ENCODE data around the gene WLS.

WLS gene

DNA sequence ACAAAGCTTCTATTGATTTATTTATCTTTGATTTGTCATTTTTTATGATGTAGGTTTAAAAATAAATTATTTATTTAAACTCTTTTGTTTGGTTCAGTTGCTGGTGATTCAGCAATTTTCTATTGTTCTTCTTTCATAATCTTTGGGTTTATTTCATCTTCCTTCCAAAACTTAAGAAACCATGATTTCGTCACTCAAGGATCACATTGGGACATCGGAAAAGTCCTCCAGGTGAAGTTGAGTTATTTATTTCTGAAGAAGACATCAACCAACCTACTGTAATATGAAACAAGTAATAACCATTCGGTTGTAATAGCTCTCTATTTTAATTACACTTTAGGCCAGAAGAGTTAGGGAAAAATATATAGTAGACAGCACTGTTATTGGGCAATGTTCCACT lies 23.0 kb upstream of the WLS start:
- no peaks in the 10 kb centered on the region for H3K27me3 ChIP-seq (ENCODE audit: low read length)
- no peak overlapping the region for H3K9ac ChIP-seq (ENCODE audit: low read length)
- no peaks in the 10 kb centered on the region for H3K9me3 ChIP-seq (ENCODE audit: insufficient read depth, low read length)
- H3K27ac ChIP-seq (ENCODE audit: low read depth, low read length): no peak overlapping the region
- H3K4me2 ChIP-seq (ENCODE audit: low read depth, low read length, poor library complexity, severe bottlenecking): no peak overlapping the region
- no peaks in the 10 kb centered on the region for H3K36me3 ChIP-seq (ENCODE audit: low read length)
- no peaks in the 10 kb centered on the region for H3K9me2 ChIP-seq (replicated peaks; ENCODE audit: insufficient read depth, low read length)
- H2AFZ ChIP-seq (ENCODE audit: low read depth, low read length, severe bottlenecking): no peak overlapping the region
- no peaks in the 10 kb centered on the region for H3F3A ChIP-seq (ENCODE audit: insufficient read depth)
- H4K20me1 ChIP-seq (ENCODE audit: low read depth, low read length): no peaks in the 10 kb centered on the region
- no peak overlapping the region for H3K4me3 ChIP-seq (ENCODE audit: insufficient read depth, low read length, poor library complexity, severe bottlenecking)
- TF ChIP-seq, protein P1, sequence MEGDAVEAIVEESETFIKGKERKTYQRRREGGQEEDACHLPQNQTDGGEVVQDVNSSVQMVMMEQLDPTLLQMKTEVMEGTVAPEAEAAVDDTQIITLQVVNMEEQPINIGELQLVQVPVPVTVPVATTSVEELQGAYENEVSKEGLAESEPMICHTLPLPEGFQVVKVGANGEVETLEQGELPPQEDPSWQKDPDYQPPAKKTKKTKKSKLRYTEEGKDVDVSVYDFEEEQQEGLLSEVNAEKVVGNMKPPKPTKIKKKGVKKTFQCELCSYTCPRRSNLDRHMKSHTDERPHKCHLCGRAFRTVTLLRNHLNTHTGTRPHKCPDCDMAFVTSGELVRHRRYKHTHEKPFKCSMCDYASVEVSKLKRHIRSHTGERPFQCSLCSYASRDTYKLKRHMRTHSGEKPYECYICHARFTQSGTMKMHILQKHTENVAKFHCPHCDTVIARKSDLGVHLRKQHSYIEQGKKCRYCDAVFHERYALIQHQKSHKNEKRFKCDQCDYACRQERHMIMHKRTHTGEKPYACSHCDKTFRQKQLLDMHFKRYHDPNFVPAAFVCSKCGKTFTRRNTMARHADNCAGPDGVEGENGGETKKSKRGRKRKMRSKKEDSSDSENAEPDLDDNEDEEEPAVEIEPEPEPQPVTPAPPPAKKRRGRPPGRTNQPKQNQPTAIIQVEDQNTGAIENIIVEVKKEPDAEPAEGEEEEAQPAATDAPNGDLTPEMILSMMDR (IDR thresholded peaks at IDR 0.05; ENCODE audit: insufficient read depth, low read length, poor library complexity, severe bottlenecking): no peak
- no peak for TF ChIP-seq EZH2phosphoT487 (conservative IDR thresholded peaks at IDR 0.05; ENCODE audit: low read length)
- no peaks in the 10 kb centered on the region for H3K79me2 ChIP-seq (ENCODE audit: insufficient read depth, low read length)

DNA sequence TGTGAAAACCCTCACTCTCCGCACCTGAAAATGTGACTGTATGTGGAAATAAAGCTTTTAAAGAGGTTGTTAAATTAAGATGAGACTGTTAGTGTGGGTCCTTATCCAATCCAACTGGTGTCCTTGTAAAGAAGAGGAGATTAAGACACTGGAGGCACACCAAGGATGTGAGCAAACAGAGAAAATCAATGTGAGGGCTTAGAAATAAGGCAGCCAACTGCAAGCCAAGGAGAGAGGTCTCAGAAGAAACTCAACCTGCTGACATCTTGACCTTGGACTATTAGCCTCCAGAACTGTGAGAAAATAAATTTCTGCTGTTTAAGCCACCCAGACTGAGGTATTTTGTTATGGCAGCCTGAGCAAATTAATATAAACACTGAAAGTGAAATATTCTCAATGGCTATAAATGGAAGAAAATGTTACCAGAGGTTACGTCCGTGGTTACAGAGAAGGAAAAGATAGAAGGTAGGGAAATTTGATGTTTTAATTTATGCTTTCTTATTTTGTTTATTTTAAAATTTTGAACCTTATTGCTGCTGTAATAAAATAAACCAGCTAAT lies 22.4 kb upstream of the WLS start:
- no peak overlapping the region for H3K4me3 ChIP-seq (ENCODE audit: insufficient read depth, low read length, poor library complexity, severe bottlenecking)
- no peak overlapping the region for H3K4me2 ChIP-seq (ENCODE audit: low read depth, low read length, poor library complexity, severe bottlenecking)
- TF ChIP-seq EZH2phosphoT487 (conservative IDR thresholded peaks at IDR 0.05; ENCODE audit: low read length): no peak
- TF ChIP-seq, protein P1 (IDR thresholded peaks at IDR 0.05; ENCODE audit: insufficient read depth, low read length, poor library complexity, severe bottlenecking): no peak

DNA sequence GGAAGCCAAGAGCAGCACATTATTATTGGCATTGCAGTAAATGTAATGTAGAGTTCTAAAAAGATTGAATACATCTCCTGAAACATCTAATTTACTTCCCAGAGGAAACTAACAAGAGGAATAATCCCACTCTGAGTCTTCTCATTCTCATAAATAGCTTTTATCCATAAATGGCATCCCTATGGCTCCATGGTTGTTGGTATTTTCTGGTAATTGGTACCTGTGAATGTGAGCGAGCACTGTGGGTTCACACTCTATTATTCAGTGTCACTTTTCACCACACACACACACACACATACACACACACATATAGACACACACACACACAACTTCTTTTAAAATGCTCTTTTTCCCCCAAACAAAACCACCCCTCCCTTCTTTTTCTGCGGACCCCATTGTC lies 4.7 kb upstream of the WLS start:
- H3F3A ChIP-seq (ENCODE audit: insufficient read depth): no peaks in the 10 kb centered on the region
- no peak overlapping the region for H3K4me3 ChIP-seq (ENCODE audit: insufficient read depth, low read length, poor library complexity, severe bottlenecking)
- H3K36me3 ChIP-seq (ENCODE audit: low read length): no peaks in the 10 kb centered on the region
- no peaks in the 10 kb centered on the region for H3K79me2 ChIP-seq (ENCODE audit: insufficient read depth, low read length)
- TF ChIP-seq, protein P1 (IDR thresholded peaks at IDR 0.05; ENCODE audit: insufficient read depth, low read length, poor library complexity, severe bottlenecking): no peak
- TF ChIP-seq EZH2phosphoT487 (conservative IDR thresholded peaks at IDR 0.05; ENCODE audit: low read length): no peak
- no peaks in the 10 kb centered on the region for H3K27me3 ChIP-seq (ENCODE audit: low read length)
- no peaks in the 10 kb centered on the region for H3K9me2 ChIP-seq (replicated peaks; ENCODE audit: insufficient read depth, low read length)
- H2AFZ ChIP-seq (ENCODE audit: low read depth, low read length, severe bottlenecking): no peak overlapping the region
- no peak overlapping the region for H3K4me2 ChIP-seq (ENCODE audit: low read depth, low read length, poor library complexity, severe bottlenecking)
- H3K9ac ChIP-seq (ENCODE audit: low read length): no peak overlapping the region
- H3K27ac ChIP-seq (ENCODE audit: low read depth, low read length): no peak overlapping the region
- no peaks in the 10 kb centered on the region for H4K20me1 ChIP-seq (ENCODE audit: low read depth, low read length)
- H3K9me3 ChIP-seq (ENCODE audit: insufficient read depth, low read length): no peaks in the 10 kb centered on the region

More for the DNA sequence above, 22.4 kb upstream of the WLS start:
- Histone ChIP-seq H3K36me3 (ENCODE audit: low read length) (no peaks in the 10 kb centered on the region), H3K79me2 (ENCODE audit: insufficient read depth, low read length) (no peaks in the 10 kb centered on the region), H3K9me2 (replicated peaks; ENCODE audit: insufficient read depth, low read length) (no peaks in the 10 kb centered on the region), H3K27ac (ENCODE audit: low read depth, low read length) (no peak overlapping the region), H3K9me3 (ENCODE audit: insufficient read depth, low read length) (no peaks in the 10 kb centered on the region), H3F3A (ENCODE audit: insufficient read depth) (no peaks in the 10 kb centered on the region), H3K9ac (ENCODE audit: low read length) (no peak overlapping the region), H3K27me3 (ENCODE audit: low read length) (no peaks in the 10 kb centered on the region), H4K20me1 (ENCODE audit: low read depth, low read length) (no peaks in the 10 kb centered on the region), H2AFZ (ENCODE audit: low read depth, low read length, severe bottlenecking) (no peak overlapping the region)

Measured in SU-DHL-6 (cell line).